Osteoblast (primary cell): ENCODE measurements around the gene TBC1D3E. TPM values are rescaled to one million over a fixed set of nuclear protein-coding genes. Genes with fewer than 3 reads are reported as not detected.
"Not testable (repeated sequence)": the region's sequence is repeated elsewhere in the genome, so short reads cannot be mapped to it uniquely, and the experiment has no call there.

Source experiments
- DNase-seq: peaks from one replicate; pipeline ENCODE4 v3.0.0; 2011; ENCODE audit warnings: low spot score, mixed read lengths; ENCODE audit not compliant: insufficient read length; ENCODE audit errors: missing footprints
- H2AFZ ChIP-seq: 2 replicates; pipeline ENCODE4 v1.6.0; 2011; ENCODE audit warnings: mild to moderate bottlenecking, low read length
- H3K27ac ChIP-seq: 2 replicates; pipeline ENCODE4 v1.5.1; 2011; ENCODE audit warnings: mild to moderate bottlenecking, low read depth, low read length, moderate library complexity
- H3K27me3 ChIP-seq: 2 replicates; pipeline ENCODE4 v1.6.0; 2012; ENCODE audit warnings: mild to moderate bottlenecking, control low read depth, inconsistent platforms, low read length, moderate library complexity; ENCODE audit not compliant: insufficient read depth
- H3K36me3 ChIP-seq: 2 replicates; pipeline ENCODE4 v1.5.1; 2011; ENCODE audit warnings: mild to moderate bottlenecking, low read length, control low read depth, moderate library complexity; ENCODE audit not compliant: insufficient read depth
- H3K4me1 ChIP-seq: 2 replicates; pipeline ENCODE4 v1.5.1; 2011; ENCODE audit warnings: mild to moderate bottlenecking, low read length, control low read depth, moderate library complexity; ENCODE audit not compliant: insufficient read depth
- H3K4me2 ChIP-seq: 2 replicates; pipeline ENCODE4 v1.6.0; 2011; ENCODE audit warnings: mild to moderate bottlenecking, low read length; ENCODE audit not compliant: insufficient read depth
- H3K4me3 ChIP-seq: fragments of 200-600 bp; sonication (generic); 3 replicates; pipeline ENCODE4 v1.5.1; 2012; ENCODE audit warnings: mild to moderate bottlenecking, low read length, inconsistent platforms; ENCODE audit not compliant: insufficient read depth
- H3K79me2 ChIP-seq: 2 replicates; pipeline ENCODE4 v1.6.0; 2012; ENCODE audit warnings: mild to moderate bottlenecking, low read length, control low read depth, inconsistent platforms; ENCODE audit not compliant: insufficient read depth
- H3K9me3 ChIP-seq: 2 replicates; pipeline ENCODE4 v1.5.1; 2011; ENCODE audit warnings: low read depth, low read length, control low read depth
- H4K20me1 ChIP-seq: 2 replicates; pipeline ENCODE4 v1.6.0; 2012; ENCODE audit warnings: mild to moderate bottlenecking, low read length, control low read depth; ENCODE audit not compliant: insufficient read depth
- small RNA-seq: library from RNA; depleted of rRNA; stranded (forward); fragments of <200 nt; gene quantifications from one replicate; pipeline ENCODE3, GENCODE V24; 2012
- total RNA-seq: library from RNA; depleted of rRNA; stranded (reverse); fragments of >200 nt; gene quantifications from 2 replicates; pipeline ENCODE4 v1.2.3, GENCODE V29; 2012

TBC1D3E gene
- total RNA-seq, result not detected in 2 replicates

GRCh38 chr17:38127651-38128050, at the start of gene TBC1D3E:
Gene TBC1D3E, plus strand, starts transcription at chr17:38127951. Its CDS starts 1,545 bp downstream, at chr17:38129496.
- H3K27ac ChIP-seq, H2AFZ ChIP-seq, H3K9me3 ChIP-seq, H3K27me3 ChIP-seq, H3K36me3 ChIP-seq, H3K4me3 ChIP-seq, H3K79me2 ChIP-seq, DNase-seq, H3K4me2 ChIP-seq, H4K20me1 ChIP-seq, H3K4me1 ChIP-seq: not testable (repeated sequence)

- H3K4me1 ChIP-seq, H3K9me3 ChIP-seq, H2AFZ ChIP-seq, H3K4me2 ChIP-seq, H3K27ac ChIP-seq, H3K27me3 ChIP-seq, H3K4me3 ChIP-seq, DNase-seq, H3K79me2 ChIP-seq, H4K20me1 ChIP-seq, H3K36me3 ChIP-seq: not testable (repeated sequence)
Observed at GRCh38 chr17:38087344-38087743, 40.4 kb upstream of the TBC1D3E start.

- H2AFZ ChIP-seq, H3K4me3 ChIP-seq, DNase-seq: not testable (repeated sequence)
Observed at GRCh38 chr17:38088120-38088519, 39.6 kb upstream of the TBC1D3E start.

GRCh38 chr17:38094059-38094694, 33.6 kb upstream of the TBC1D3E start:
- H3K9me3 ChIP-seq, H3K27me3 ChIP-seq, DNase-seq, H3K4me1 ChIP-seq, H3K4me2 ChIP-seq, H2AFZ ChIP-seq, H3K27ac ChIP-seq, H4K20me1 ChIP-seq, H3K79me2 ChIP-seq, H3K4me3 ChIP-seq, H3K36me3 ChIP-seq: not testable (repeated sequence)

More at GRCh38 chr17:38088120-38088519, 39.6 kb upstream of the TBC1D3E start:
- not testable (repeated sequence) for H3K27ac ChIP-seq, H4K20me1 ChIP-seq, H3K36me3 ChIP-seq, H3K27me3 ChIP-seq, H3K9me3 ChIP-seq, H3K4me2 ChIP-seq, H3K79me2 ChIP-seq, H3K4me1 ChIP-seq

GRCh38 chr17:38099262-38099661, 28.5 kb upstream of the TBC1D3E start:
- not testable (repeated sequence) for H3K36me3 ChIP-seq, H3K4me1 ChIP-seq, H3K9me3 ChIP-seq, H3K4me3 ChIP-seq, DNase-seq, H3K27me3 ChIP-seq, H3K79me2 ChIP-seq, H2AFZ ChIP-seq, H3K4me2 ChIP-seq, H3K27ac ChIP-seq, H4K20me1 ChIP-seq

- H3K4me3 ChIP-seq, H3K4me1 ChIP-seq, H3K27me3 ChIP-seq, H3K79me2 ChIP-seq, H3K4me2 ChIP-seq, DNase-seq, H3K27ac ChIP-seq, H3K36me3 ChIP-seq, H2AFZ ChIP-seq, H4K20me1 ChIP-seq, H3K9me3 ChIP-seq: not testable (repeated sequence)
Observed at GRCh38 chr17:38119829-38120228, 7.9 kb upstream of the TBC1D3E start.

GRCh38 chr17:38134860-38135259, 7.1 kb downstream of the TBC1D3E start:
- not testable (repeated sequence) for H3K4me1 ChIP-seq, H3K27ac ChIP-seq, DNase-seq, H3K27me3 ChIP-seq, H3K4me3 ChIP-seq, H3K9me3 ChIP-seq, H3K36me3 ChIP-seq, H3K4me2 ChIP-seq, H2AFZ ChIP-seq, H3K79me2 ChIP-seq, H4K20me1 ChIP-seq

Small RNA genes within 50 kb of the gene (small RNA-seq; reads per million reads assigned to genes)
- gene RF00019 (not detected), gene RNA5SP526 (not detected)

Other genes with a start within 250 kb of the TBC1D3E start
- gene TBC1D3K, start 203.5 kb upstream of the TBC1D3E start, total RNA-seq, result not detected in 2 replicates
- 4.0 TPM in 1 of 2 replicates, not detected in the other for gene TBC1D3L, start 138.9 kb upstream of the TBC1D3E start, total RNA-seq
- not detected in 2 replicates for gene TBC1D3D, start 124.0 kb upstream of the TBC1D3E start, total RNA-seq
- gene TBC1D3C, start 59.3 kb upstream of the TBC1D3E start, total RNA-seq, result not detected in 2 replicates
- gene TBC1D3, start 64.6 kb downstream of the TBC1D3E start, total RNA-seq, result not detected in 2 replicates
- gene MRPL45, start 169.2 kb downstream of the TBC1D3E start, total RNA-seq, result 40.4 and 40.9 TPM in 2 replicates
- not detected in 2 replicates for gene GPR179, start 216.0 kb downstream of the TBC1D3E start, total RNA-seq
- gene SOCS7, start 223.9 kb downstream of the TBC1D3E start, total RNA-seq, result 16.3 and 17.1 TPM in 2 replicates